Right lobe of liver (tissue), 4 donors: ENCODE results near the gene EML6.

Source experiments
- POLR2A ChIP-seq: fragments of 450-650 bp; IDR thresholded peaks from one replicate; pipeline ENCODE4 v1.6.1; 2017; ENCODE audit warnings: antibody characterized with exemption, mild to moderate bottlenecking
- TF ChIP-seq, protein P1 (sequence below), 4 donors: fragments of 200-600 bp in 3 of 4; fragments of 450-650 bp in 1 of 4; IDR thresholded peaks; one replicate each; pipeline versions ENCODE4 v1.5.1 to v1.8.0; 2016 to 2022; ENCODE audit warnings: antibody characterized with exemption in 4 of 4, mild to moderate bottlenecking in 2 of 4
- donor health status: DM: no; HTN: no; CAD: no.
- donor health status: DM: no; HTN: no; CAD: no.
- donor health status: DM: no; HTN: yes; CAD: no.

DNA sequence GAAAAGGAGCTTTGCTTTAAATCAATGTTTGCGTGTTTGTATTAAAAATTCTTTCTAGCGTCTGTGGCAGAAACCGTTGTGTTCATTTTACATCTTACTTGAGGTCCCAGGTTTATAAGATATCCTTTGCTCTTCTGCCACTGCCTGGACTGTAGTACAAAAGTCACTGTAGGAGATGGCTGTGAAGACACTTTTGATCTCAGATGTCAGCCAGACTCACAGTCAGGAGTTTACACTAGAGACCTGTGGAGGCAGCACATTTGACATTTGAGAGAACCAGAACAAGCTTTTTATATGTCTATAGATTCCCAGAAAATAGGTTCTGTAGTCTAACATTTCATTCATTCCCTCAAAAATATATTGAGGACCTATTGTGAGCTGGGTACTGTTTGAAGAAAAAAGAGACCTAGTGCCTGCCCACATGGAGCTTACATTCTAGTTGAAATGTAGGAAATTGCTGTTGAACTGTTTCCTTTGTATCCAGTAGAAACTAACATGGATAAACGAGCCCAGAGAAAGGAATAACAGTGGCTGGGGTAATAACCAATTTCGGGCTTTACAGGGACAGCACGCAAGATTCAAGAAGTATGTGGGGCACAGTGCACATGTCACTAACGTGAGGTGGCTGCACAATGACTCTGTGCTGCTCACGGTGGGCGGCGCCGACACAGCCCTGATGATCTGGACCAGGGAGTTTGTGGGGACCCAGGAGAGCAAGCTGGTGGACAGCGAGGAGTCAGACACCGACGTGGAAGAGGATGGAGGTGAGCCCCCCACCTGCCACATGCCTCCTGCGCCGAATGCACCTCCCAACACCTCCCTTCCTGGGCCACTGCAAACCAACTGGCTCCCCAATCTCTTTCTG lies 204.5 kb downstream of the EML6 start:
- TF ChIP-seq, protein P1, sequence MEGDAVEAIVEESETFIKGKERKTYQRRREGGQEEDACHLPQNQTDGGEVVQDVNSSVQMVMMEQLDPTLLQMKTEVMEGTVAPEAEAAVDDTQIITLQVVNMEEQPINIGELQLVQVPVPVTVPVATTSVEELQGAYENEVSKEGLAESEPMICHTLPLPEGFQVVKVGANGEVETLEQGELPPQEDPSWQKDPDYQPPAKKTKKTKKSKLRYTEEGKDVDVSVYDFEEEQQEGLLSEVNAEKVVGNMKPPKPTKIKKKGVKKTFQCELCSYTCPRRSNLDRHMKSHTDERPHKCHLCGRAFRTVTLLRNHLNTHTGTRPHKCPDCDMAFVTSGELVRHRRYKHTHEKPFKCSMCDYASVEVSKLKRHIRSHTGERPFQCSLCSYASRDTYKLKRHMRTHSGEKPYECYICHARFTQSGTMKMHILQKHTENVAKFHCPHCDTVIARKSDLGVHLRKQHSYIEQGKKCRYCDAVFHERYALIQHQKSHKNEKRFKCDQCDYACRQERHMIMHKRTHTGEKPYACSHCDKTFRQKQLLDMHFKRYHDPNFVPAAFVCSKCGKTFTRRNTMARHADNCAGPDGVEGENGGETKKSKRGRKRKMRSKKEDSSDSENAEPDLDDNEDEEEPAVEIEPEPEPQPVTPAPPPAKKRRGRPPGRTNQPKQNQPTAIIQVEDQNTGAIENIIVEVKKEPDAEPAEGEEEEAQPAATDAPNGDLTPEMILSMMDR (IDR thresholded peaks at IDR 0.05), result no peak
- no peak for TF ChIP-seq POLR2A
